CD4-positive, alpha-beta T cell (primary cell): ENCODE measurements around the gene LHFPL3. TPM values are rescaled to one million over a fixed set of nuclear protein-coding genes. Genes with fewer than 3 reads are reported as not detected.

Experiments used
- ATAC-seq: fragments of 200-7000 bp; cut with Tn5 transposase; one replicate; pipeline ENCODE4 v1.10.0; 2022; ENCODE audit warnings: mild to moderate bottlenecking; ENCODE audit not compliant: poor library complexity
- CTCF ChIA-PET: fragments of 350-600 bp; sonication (Branson Sonifier 250); formaldehyde crosslinking; loops from one replicate; lab custom pipeline; 2021; ENCODE audit warnings: antibody characterized with exemption, inconsistent platforms; lab: Charles Lee
- POLR2A ChIA-PET: fragments of 350-600 bp; sonication (Branson Sonifier 250); formaldehyde crosslinking; loops from one replicate; lab custom pipeline; 2021; ENCODE audit warnings: antibody characterized with exemption, inconsistent platforms; lab: Charles Lee
- DNase-seq, 14 experiments: peaks; one replicate each; pipeline ENCODE4 v3.0.0-alpha.2; 2013 to 2020; ENCODE audit warnings: mixed read lengths in 2 of 14
- H3K27ac ChIP-seq, 2 donors: one replicate each; pipeline versions ENCODE4 v1.5.1 to v1.7.0; 2013; ENCODE audit warnings: low read length in 2 of 2, low read depth in 1 of 2, mild to moderate bottlenecking in 1 of 2
- H3K27me3 ChIP-seq, 2 experiments: 1 replicate in 1 of 2; 2 replicates in 1 of 2; pipeline versions ENCODE4 v1.6.1 to v1.7.0; 2013; ENCODE audit warnings: low read length in 2 of 2, control low read depth in 1 of 2, mild to moderate bottlenecking in 1 of 2, moderate library complexity in 1 of 2; ENCODE audit not compliant: insufficient read depth in 2 of 2, control insufficient read depth in 1 of 2
- H3K36me3 ChIP-seq: one replicate; pipeline ENCODE4 v1.6.1; 2013; ENCODE audit warnings: low read length, control low read depth; ENCODE audit not compliant: insufficient read depth
- H3K4me1 ChIP-seq: one replicate; pipeline ENCODE4 v1.6.1; 2013; ENCODE audit warnings: low read length, control low read depth; ENCODE audit not compliant: insufficient read depth
- H3K4me3 ChIP-seq: one replicate; pipeline ENCODE4 v1.5.1; 2013; ENCODE audit warnings: mild to moderate bottlenecking, low read length, moderate library complexity
- H3K9me3 ChIP-seq, 2 experiments: 1 replicate in 1 of 2; 2 replicates in 1 of 2; pipeline versions ENCODE4 v1.6.1 to v1.7.0; 2013; ENCODE audit warnings: low read length in 2 of 2, mild to moderate bottlenecking in 2 of 2, control low read depth in 1 of 2, moderate library complexity in 1 of 2; ENCODE audit not compliant: control insufficient read depth in 1 of 2, insufficient read depth in 1 of 2
- H3K27ac Mint-ChIP-seq: one replicate; pipeline ENCODE4 v1.8.0; 2020; ENCODE audit warnings: mixed read lengths
- H3K27me3 Mint-ChIP-seq: one replicate; pipeline ENCODE4 v1.8.0; 2021; ENCODE audit warnings: mixed read lengths
- H3K36me3 Mint-ChIP-seq: one replicate; pipeline ENCODE4 v1.8.0; 2021; ENCODE audit warnings: low read depth, mixed read lengths
- H3K4me1 Mint-ChIP-seq: one replicate; pipeline ENCODE4 v1.8.0; 2021; ENCODE audit warnings: low read depth, mixed read lengths
- H3K4me3 Mint-ChIP-seq: one replicate; pipeline ENCODE4 v1.8.0; 2020; ENCODE audit warnings: mild to moderate bottlenecking, mixed read lengths
- H3K9me3 Mint-ChIP-seq: one replicate; pipeline ENCODE4 v1.8.0; 2020; ENCODE audit warnings: mixed read lengths
- CTCF ChIP-seq: fragments of 200-600 bp; IDR thresholded peaks from one replicate; pipeline ENCODE4 v1.8.0; 2022; ENCODE audit warnings: antibody characterized with exemption, mild to moderate bottlenecking
- intact Hi-C, 2 experiments: fragments of 100-400 bp; cut with DNase I in 1 of 2; cut with micrococcal nuclease in 1 of 2; formaldehyde crosslinking; loops; one replicate each; pipeline versions ENCODE4 v1.15.1 to v1.9.0; 2023 to 2025; cut with DNase I, micrococcal nuclease
- total RNA-seq, 174 experiments: library from RNA in 2 of 174; stranded (reverse) in 2 of 174; gene quantifications; one replicate each; pipeline ENCODE4 v1.2.3 and lab custom pipeline; 2021 to 2026

Gene LHFPL3
- total RNA-seq, 2 experiments from 2014 or later = not detected

- ChIA-PET POLR2A (no interaction called here), CTCF (no interaction called here)
- Mint-ChIP-seq H3K4me1 (no peaks in the 10 kb centered on the region), H3K27ac (no peak overlapping the region), H3K9me3 (no peaks in the 10 kb centered on the region), H3K4me3 (no peak overlapping the region), H3K27me3 (no peaks in the 10 kb centered on the region), H3K36me3 (no peaks in the 10 kb centered on the region)
- ATAC-seq (no peak), DNase-seq (no peak)
- H3K4me1 ChIP-seq = no peaks in the 10 kb centered on the region
- H3K36me3 ChIP-seq = no peaks in the 10 kb centered on the region
- no peaks in the 10 kb centered on the region for H3K9me3 ChIP-seq
- H3K27ac ChIP-seq = no peak overlapping the region
- no peaks in the 10 kb centered on the region for H3K27me3 ChIP-seq
- intact Hi-C loops = no loop called here
- no peak for TF ChIP-seq CTCF
- H3K4me3 ChIP-seq = no peak overlapping the region
Measured at GRCh38 chr7:104914421-104914820, 586.0 kb downstream of the LHFPL3 start.

GRCh38 chr7:104921596-104921995, 593.2 kb downstream of the LHFPL3 start:
- H3K36me3 Mint-ChIP-seq = no peaks in the 10 kb centered on the region
- Histone ChIP-seq H3K4me3 (no peak overlapping the region), H3K9me3 (no peaks in the 10 kb centered on the region), H3K4me1 (peaks cover 6% of the 10 kb centered on the region), H3K27ac (no peak overlapping the region), H3K27me3 (no peaks in the 10 kb centered on the region), H3K36me3 (no peaks in the 10 kb centered on the region)
- intact Hi-C loops = loop anchor here (2.0 to 5.0 kb wide), 5 partner anchors 121 to 691 kb away; no protein-coding TSS in a partner anchor
- ChIA-PET POLR2A (no interaction called here), CTCF (interaction anchor here (1.3 kb wide), 1 partner anchor 59 kb away, joined by 17 read pairs; no protein-coding TSS in a partner anchor)
- no peak overlapping the region for H3K4me3 Mint-ChIP-seq
- no peak overlapping the region for H3K27ac Mint-ChIP-seq
- TF ChIP-seq CTCF = no peak
- H3K27me3 Mint-ChIP-seq = no peaks in the 10 kb centered on the region
- no peaks in the 10 kb centered on the region for H3K4me1 Mint-ChIP-seq
- ATAC-seq (no peak), DNase-seq (no peak)
- no peaks in the 10 kb centered on the region for H3K9me3 Mint-ChIP-seq

GRCh38 chr7:104922182-104923009, 594.0 kb downstream of the LHFPL3 start:
- Histone ChIP-seq H3K9me3 (no peaks in the 10 kb centered on the region), H3K36me3 (no peaks in the 10 kb centered on the region), H3K27me3 (no peaks in the 10 kb centered on the region), H3K27ac (no peak overlapping the region), H3K4me3 (no peak overlapping the region), H3K4me1 (peaks cover 6% of the 10 kb centered on the region)
- Mint-ChIP-seq H3K27me3 (no peaks in the 10 kb centered on the region), H3K9me3 (no peaks in the 10 kb centered on the region), H3K4me1 (no peaks in the 10 kb centered on the region), H3K36me3 (no peaks in the 10 kb centered on the region), H3K27ac (no peak overlapping the region), H3K4me3 (no peak overlapping the region)
- no peak for TF ChIP-seq CTCF
- no peak for DNase-seq
- ChIA-PET CTCF (interaction anchor here (0.6 to 1.3 kb wide), 6 partner anchors 39 to 1228 kb away, joined by 3 to 17 read pairs (median 3); no protein-coding TSS in a partner anchor), POLR2A (interaction anchor here (1.1 kb wide), 1 partner anchor 61 kb away, joined by 4 read pairs; no protein-coding TSS in a partner anchor)
- intact Hi-C loops = loop anchor here (1.0 to 5.0 kb wide), 9 partner anchors 22 to 665 kb away; no protein-coding TSS in a partner anchor
- ATAC-seq = no peak
